AG09309 (cell line): ENCODE data around the gene BACE2.

Experiments
- DNase-seq: peaks from one replicate; pipeline ENCODE4 v3.0.0-alpha.2; 2010; ENCODE audit warnings: low read depth
- H3K4me3 ChIP-seq: 2 replicates; pipeline ENCODE4 v1.5.1; 2011; ENCODE audit warnings: mild to moderate bottlenecking, low read depth, low read length, moderate library complexity; ENCODE audit not compliant: control insufficient read depth
- TF ChIP-seq, protein P1 (sequence below): IDR thresholded peaks from 2 replicates; pipeline ENCODE4 v1.5.1; 2011; ENCODE audit warnings: mild to moderate bottlenecking, low read depth, low read length, inconsistent platforms; ENCODE audit not compliant: insufficient read depth, control insufficient read depth; ENCODE audit errors: missing control alignments

Gene BACE2

DNA sequence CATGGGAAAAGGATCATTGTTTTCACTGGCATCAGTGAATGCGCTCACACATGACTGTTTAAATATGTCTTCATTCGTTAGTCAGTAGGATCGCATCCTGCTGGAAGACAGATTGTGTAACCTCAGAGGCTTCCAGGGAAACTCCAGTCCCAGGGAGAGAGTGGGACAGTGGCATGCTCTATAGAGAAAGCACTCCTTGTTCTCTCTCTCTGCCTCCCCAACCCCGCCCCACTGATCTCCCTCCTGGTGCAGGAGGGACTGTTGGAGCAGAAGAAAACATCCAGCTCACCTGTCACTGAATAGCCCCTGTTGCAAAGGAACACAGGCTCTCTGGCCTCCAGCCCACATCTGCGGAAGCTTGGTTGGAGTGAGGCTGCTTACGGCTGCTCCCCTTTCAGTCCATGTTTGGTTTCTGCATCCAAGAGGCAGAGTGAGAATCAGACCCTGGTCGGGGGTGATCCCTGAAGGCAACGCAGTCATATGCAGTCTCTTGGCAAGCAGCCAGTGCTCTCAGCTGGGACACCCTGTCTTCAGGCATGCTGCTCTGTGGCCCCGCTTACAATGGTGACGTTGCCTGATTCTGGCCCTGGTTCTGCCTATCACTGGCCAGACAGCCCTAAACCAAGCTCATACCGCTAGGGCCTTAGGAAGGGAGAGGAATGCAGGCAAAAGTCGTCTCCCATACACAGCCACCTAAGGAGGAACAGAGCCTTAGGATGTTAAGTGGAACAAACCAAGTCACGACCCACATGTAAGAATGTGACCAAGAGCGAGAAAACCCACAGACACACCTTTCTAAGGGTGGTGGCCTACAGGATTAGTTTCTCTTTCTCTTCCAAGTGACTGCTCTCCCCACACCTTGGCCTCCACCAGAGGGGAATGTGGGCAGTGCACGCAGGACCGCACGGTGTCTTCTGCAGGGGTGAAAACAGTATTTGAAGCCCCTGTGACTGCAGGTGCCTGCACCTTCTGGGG is 39.7 kb downstream of the BACE2 start:
- no peak overlapping the region for H3K4me3 ChIP-seq
- TF ChIP-seq, protein P1, sequence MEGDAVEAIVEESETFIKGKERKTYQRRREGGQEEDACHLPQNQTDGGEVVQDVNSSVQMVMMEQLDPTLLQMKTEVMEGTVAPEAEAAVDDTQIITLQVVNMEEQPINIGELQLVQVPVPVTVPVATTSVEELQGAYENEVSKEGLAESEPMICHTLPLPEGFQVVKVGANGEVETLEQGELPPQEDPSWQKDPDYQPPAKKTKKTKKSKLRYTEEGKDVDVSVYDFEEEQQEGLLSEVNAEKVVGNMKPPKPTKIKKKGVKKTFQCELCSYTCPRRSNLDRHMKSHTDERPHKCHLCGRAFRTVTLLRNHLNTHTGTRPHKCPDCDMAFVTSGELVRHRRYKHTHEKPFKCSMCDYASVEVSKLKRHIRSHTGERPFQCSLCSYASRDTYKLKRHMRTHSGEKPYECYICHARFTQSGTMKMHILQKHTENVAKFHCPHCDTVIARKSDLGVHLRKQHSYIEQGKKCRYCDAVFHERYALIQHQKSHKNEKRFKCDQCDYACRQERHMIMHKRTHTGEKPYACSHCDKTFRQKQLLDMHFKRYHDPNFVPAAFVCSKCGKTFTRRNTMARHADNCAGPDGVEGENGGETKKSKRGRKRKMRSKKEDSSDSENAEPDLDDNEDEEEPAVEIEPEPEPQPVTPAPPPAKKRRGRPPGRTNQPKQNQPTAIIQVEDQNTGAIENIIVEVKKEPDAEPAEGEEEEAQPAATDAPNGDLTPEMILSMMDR: no peak
- DNase-seq: peak; percentile 34

- DNase-seq: no peak
- TF ChIP-seq, protein P1: no peak
Observed at GRCh38 chr21:41208376-41208763, 40.4 kb downstream of the BACE2 start.

DNA sequence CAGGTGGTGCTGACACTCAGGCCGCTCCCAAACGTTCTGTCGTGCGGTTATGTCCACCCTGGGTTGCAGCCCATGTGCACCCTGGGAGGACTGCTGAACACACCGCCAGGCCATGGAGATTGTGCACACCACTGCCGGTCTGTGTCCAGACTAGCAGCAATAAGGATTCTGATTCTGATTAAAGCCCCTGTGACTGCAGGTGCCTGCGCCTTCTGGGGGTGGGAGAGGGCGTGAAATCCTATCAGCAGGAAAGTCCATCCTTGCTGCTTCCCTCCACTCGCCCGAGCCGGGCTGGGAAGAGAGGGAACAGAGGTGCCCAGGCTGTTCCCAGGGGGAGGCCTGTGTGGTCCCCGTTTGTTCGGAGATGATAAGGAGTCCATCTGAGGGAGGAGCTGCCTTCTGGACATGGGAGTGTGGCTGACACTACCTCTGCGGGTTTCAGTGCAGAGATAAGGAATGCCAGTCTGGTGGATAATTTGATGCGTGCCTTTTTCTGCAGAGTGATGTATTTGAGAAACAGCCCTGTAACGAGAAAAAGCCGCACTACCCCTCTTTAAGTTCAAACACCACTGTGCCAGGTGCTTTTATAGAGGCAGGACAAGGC is 41.2 kb downstream of the BACE2 start:
- no peak overlapping the region for H3K4me3 ChIP-seq
- TF ChIP-seq, protein P1: no peak
- DNase-seq: no peak

More at GRCh38 chr21:41208376-41208763, 40.4 kb downstream of the BACE2 start:
- no peak overlapping the region for H3K4me3 ChIP-seq

- TF ChIP-seq, protein P1: no peak
Observed at GRCh38 chr21:41210426-41211059, 42.6 kb downstream of the BACE2 start.

DNA sequence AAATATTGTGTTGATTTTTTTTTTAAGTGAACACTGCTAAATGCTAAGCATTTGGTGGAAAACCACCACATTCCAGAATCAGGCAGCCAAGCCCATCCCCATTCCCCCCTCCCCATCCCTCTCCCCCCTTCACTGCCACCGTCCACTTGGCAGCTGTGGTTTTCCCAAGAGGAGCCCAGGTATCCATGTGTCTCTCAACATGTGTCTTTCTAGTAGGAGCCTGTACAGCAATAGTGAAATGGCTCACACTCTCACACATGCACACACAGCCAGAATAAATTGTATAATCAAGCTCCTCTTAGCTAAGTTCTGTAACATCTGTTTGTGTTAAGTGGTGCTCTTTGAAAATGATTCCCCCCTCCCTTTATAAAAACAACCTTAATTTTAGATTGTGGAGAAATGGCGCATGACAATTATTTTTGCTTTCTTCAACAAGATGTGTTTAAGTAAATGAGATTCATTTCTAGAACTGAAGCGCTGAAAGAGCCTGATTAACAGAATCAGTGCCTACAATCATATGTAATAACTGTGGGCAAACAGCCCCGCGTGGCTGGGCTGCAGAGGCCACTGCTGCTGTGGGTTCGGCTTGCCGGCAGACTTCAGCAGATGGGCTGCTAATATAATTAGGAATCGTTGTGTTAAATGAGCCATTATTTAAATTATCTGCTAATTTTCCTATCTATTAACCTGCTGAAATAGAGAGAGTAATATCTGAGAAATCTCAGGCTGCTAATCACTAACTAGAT is 43.3 kb downstream of the BACE2 start:
- H3K4me3 ChIP-seq: no peak overlapping the region
- no peak for DNase-seq
- TF ChIP-seq, protein P1: no peak

More at GRCh38 chr21:41210426-41211059, 42.6 kb downstream of the BACE2 start:
- DNase-seq: no peak
- H3K4me3 ChIP-seq: no peak overlapping the region

- TF ChIP-seq, protein P1: no peak
- DNase-seq: no peak
- H3K4me3 ChIP-seq: no peak overlapping the region
Observed at GRCh38 chr21:41213021-41213420, 45.1 kb downstream of the BACE2 start.
